ENCODE data around the gene OPCML. TPM values are rescaled to one million over a fixed set of nuclear protein-coding genes. Genes with fewer than 3 reads are reported as not detected.

The OPCML gene
- total and polyA plus RNA-seq, 2 donors (not counting 1 experiment from before 2014, with no cell fraction given): not detected

- Histone ChIP-seq H2AFZ (ENCODE audit: insufficient read depth, low read depth, low read length, poor library complexity, severe bottlenecking) (no peak overlapping the region), H3K4me3 (ENCODE audit: control extremely low read depth in 1 of 5, extremely low read depth in 1 of 5, insufficient read depth in 1 of 5, low read depth in 2 of 5, low read length in 4 of 5) (no peak overlapping the region), H3K4me2 (replicated peaks; ENCODE audit: low read depth, low read length, poor library complexity, severe bottlenecking) (no peak overlapping the region), H3K27me3 (replicated peaks in 1 of 4; ENCODE audit: control extremely low read depth in 1 of 4, control insufficient read depth in 3 of 4, insufficient read depth in 4 of 4, low read length in 3 of 4) (no peaks in the 10 kb centered on the region), H3K4me1 (ENCODE audit: control insufficient read depth in 2 of 2, insufficient read depth in 2 of 2, low read length in 2 of 2) (no peaks in the 10 kb centered on the region), H3K9ac (ENCODE audit: low read length) (no peak overlapping the region), H3K9me3 (ENCODE audit: control extremely low read depth in 1 of 3, control insufficient read depth in 2 of 3, insufficient read depth in 1 of 3, low read length in 2 of 3) (peaks cover 0 to 7% (median 0%) of the 10 kb centered on the region in 3 donors), H3K79me2 (ENCODE audit: control insufficient read depth, insufficient read depth, low read length) (no peaks in the 10 kb centered on the region), H3K36me3 (replicated peaks in 1 of 2; ENCODE audit: control extremely low read depth in 1 of 2, control insufficient read depth in 1 of 2, extremely low read depth in 1 of 2, insufficient read depth in 2 of 2, low read length in 1 of 2) (no peaks in the 10 kb centered on the region), H3K27ac (ENCODE audit: low read length in 2 of 2) (no peak overlapping the region), H4K20me1 (ENCODE audit: control insufficient read depth, insufficient read depth, low read length, poor library complexity, severe bottlenecking) (no peaks in the 10 kb centered on the region)
- 27% methylated on average over 2 of the region's 3 CpGs for WGBS (ENCODE audit: insufficient coverage)
- POLR2A ChIA-PET: no interaction called here
- Mint-ChIP-seq H3K4me1 (no peaks in the 10 kb centered on the region), H3K4me3 (no peak overlapping the region), H3K27ac (no peak overlapping the region), H3K9me3 (ENCODE audit: insufficient read depth) (no peaks in the 10 kb centered on the region), H3K27me3 (no peaks in the 10 kb centered on the region)
- CTCF ChIA-PET: no interaction called here
- DNase-seq: no peak
- no peak for ATAC-seq (ENCODE audit: low read depth)
- intact Hi-C loops (cut with micrococcal nuclease): no loop called here
- no peak for TF ChIP-seq CTCF (IDR thresholded peaks at IDR 0.05)
- no peak for TF ChIP-seq EZH2 (IDR thresholded peaks at IDR 0.05; ENCODE audit: borderline replicate concordance, insufficient read depth, low read depth, low read length, poor library complexity, severe bottlenecking)
These were observed 26.3 kb downstream of the OPCML start for GRCh38 chr11:133506023-133506422.

GRCh38 chr11:133504906-133505305 lies 27.4 kb downstream of the OPCML start:
- intact Hi-C loops (cut with micrococcal nuclease): no loop called here
- H3K9me3 ChIP-seq (ENCODE audit: control extremely low read depth in 1 of 3, control insufficient read depth in 2 of 3, insufficient read depth in 1 of 3, low read length in 2 of 3): peaks cover 0 to 7% (median 0%) of the 10 kb centered on the region in 3 donors
- TF ChIP-seq CTCF (IDR thresholded peaks at IDR 0.05): no peak
- TF ChIP-seq EZH2 (IDR thresholded peaks at IDR 0.05; ENCODE audit: borderline replicate concordance, insufficient read depth, low read depth, low read length, poor library complexity, severe bottlenecking): no peak
- no peaks in the 10 kb centered on the region for H3K27me3 ChIP-seq (replicated peaks in 1 of 4; ENCODE audit: control extremely low read depth in 1 of 4, control insufficient read depth in 3 of 4, insufficient read depth in 4 of 4, low read length in 3 of 4)
- POLR2A ChIA-PET: no interaction called here
- H3K4me2 ChIP-seq (replicated peaks; ENCODE audit: low read depth, low read length, poor library complexity, severe bottlenecking): no peak overlapping the region
- H3K27me3 Mint-ChIP-seq: no peaks in the 10 kb centered on the region
- ATAC-seq (ENCODE audit: low read depth) (no peak), DNase-seq (no peak)
- H3K4me1 Mint-ChIP-seq: no peaks in the 10 kb centered on the region
- H3K27ac ChIP-seq (ENCODE audit: low read length in 2 of 2): no peak overlapping the region
- no peaks in the 10 kb centered on the region for H4K20me1 ChIP-seq (ENCODE audit: control insufficient read depth, insufficient read depth, low read length, poor library complexity, severe bottlenecking)
- H3K4me3 ChIP-seq (ENCODE audit: control extremely low read depth in 1 of 5, extremely low read depth in 1 of 5, insufficient read depth in 1 of 5, low read depth in 2 of 5, low read length in 4 of 5): no peak overlapping the region
- H3K36me3 ChIP-seq (replicated peaks in 1 of 2; ENCODE audit: control extremely low read depth in 1 of 2, control insufficient read depth in 1 of 2, extremely low read depth in 1 of 2, insufficient read depth in 2 of 2, low read length in 1 of 2): no peaks in the 10 kb centered on the region
- no peak overlapping the region for H3K9ac ChIP-seq (ENCODE audit: low read length)
- H3K4me3 Mint-ChIP-seq: no peak overlapping the region
- no peak overlapping the region for H3K27ac Mint-ChIP-seq
- no peaks in the 10 kb centered on the region for H3K4me1 ChIP-seq (ENCODE audit: control insufficient read depth in 2 of 2, insufficient read depth in 2 of 2, low read length in 2 of 2)
- CTCF ChIA-PET: no interaction called here
- H3K79me2 ChIP-seq (ENCODE audit: control insufficient read depth, insufficient read depth, low read length): no peaks in the 10 kb centered on the region
- H2AFZ ChIP-seq (ENCODE audit: insufficient read depth, low read depth, low read length, poor library complexity, severe bottlenecking): no peak overlapping the region
- WGBS (ENCODE audit: insufficient coverage): 100% methylated on average over 2 of the region's 8 CpGs
- H3K9me3 Mint-ChIP-seq (ENCODE audit: insufficient read depth): no peaks in the 10 kb centered on the region
